Measurements from ENCODE around the gene PPDPF. TPM values are rescaled to one million over a fixed set of nuclear protein-coding genes. Genes with fewer than 3 reads are reported as not detected.

The PPDPF gene
- total RNA-seq, 4 donors from 2014 or later: 142 to 613 (median 338) TPM

- H3K27me3 ChIP-seq: no peaks in the 10 kb centered on the region
- 0% methylated on average over 1 to 7 of the region's 68 CpGs for WGBS, 2 donors
- DNase-seq: no peak
These were observed 503 bp downstream of the PPDPF start for GRCh38 chr20:63520934-63521601.

GRCh38 chr20:63521602-63522001, 1.0 kb downstream of the PPDPF start:
- TF ChIP-seq, protein P1, sequence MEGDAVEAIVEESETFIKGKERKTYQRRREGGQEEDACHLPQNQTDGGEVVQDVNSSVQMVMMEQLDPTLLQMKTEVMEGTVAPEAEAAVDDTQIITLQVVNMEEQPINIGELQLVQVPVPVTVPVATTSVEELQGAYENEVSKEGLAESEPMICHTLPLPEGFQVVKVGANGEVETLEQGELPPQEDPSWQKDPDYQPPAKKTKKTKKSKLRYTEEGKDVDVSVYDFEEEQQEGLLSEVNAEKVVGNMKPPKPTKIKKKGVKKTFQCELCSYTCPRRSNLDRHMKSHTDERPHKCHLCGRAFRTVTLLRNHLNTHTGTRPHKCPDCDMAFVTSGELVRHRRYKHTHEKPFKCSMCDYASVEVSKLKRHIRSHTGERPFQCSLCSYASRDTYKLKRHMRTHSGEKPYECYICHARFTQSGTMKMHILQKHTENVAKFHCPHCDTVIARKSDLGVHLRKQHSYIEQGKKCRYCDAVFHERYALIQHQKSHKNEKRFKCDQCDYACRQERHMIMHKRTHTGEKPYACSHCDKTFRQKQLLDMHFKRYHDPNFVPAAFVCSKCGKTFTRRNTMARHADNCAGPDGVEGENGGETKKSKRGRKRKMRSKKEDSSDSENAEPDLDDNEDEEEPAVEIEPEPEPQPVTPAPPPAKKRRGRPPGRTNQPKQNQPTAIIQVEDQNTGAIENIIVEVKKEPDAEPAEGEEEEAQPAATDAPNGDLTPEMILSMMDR (IDR thresholded peaks at IDR 0.05): no peak
- TF ChIP-seq POLR2A (IDR thresholded peaks at IDR 0.05): no peak
- intact Hi-C loops (cut with DNase I): no loop called here
- no CpG with 5 or more reads among the region's 23 CpGs for WGBS, 2 donors
- Histone ChIP-seq H3K4me1 (peaks cover 22 to 69% (median 27%) of the 10 kb centered on the region in 3 donors), H3K4me3 (peak overlapping the region; percentile 61 to 95 (median 84)), H3K27ac (peak overlapping the region; percentile 85 to 100 (median 96)), H3K36me3 (peaks cover 6 to 45% (median 7%) of the 10 kb centered on the region in 3 donors), H3K27me3 (no peaks in the 10 kb centered on the region), H3K9me3 (no peaks in the 10 kb centered on the region)
- no peak for DNase-seq

More at GRCh38 chr20:63520934-63521601, 503 bp downstream of the PPDPF start:
- H3K4me3 ChIP-seq: peak overlapping the region; percentile 61 to 95 (median 84)
- H3K27ac ChIP-seq: peak overlapping the region; percentile 85 to 100 (median 96)
- H3K9me3 ChIP-seq: no peaks in the 10 kb centered on the region
- H3K4me1 ChIP-seq: peaks cover 22 to 65% (median 27%) of the 10 kb centered on the region in 3 donors
- no peak for TF ChIP-seq POLR2A (IDR thresholded peaks at IDR 0.05)
- TF ChIP-seq, protein P1 (IDR thresholded peaks at IDR 0.05): no peak
- intact Hi-C loops (cut with DNase I): no loop called here
- H3K36me3 ChIP-seq: peaks cover 6 to 45% (median 7%) of the 10 kb centered on the region in 3 donors

DNA sequence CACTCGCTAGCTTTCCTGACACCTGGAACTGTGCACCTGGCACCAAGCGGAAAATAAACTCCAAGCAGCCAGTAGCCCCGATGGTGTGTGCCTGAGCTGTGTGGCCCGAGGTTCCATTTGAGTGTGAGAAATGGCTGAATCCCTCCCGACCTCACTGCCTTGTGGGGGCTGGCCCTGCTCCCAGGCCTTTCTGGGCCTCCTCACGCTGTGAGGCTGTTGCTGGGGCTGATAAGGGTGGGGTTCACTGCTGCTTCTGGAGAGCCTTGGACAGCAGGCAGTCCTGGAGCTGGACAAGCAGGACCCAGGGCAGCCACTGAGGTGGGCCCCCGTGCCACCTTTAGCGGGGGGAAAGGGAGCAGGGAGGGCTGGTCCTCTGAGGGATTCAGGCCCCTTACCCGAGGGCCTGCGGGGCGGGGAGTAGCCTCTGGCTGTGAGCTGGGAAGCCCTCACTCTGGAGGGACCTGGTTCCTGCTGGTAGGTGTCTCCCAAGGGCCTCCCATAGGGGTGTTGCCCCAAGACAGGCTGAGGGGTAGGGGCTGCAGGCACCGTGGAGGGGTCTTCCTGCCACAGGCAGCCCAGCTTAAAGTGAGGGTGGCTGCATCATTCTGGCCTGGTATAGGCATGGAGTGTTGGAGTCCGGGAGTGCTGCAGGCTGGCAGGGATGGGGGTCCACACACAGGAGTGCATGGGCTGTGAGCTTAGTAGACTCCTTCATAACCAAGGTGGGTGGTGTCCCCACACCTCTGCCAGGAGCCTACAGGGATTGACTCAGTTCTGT, 1.7 kb downstream of the PPDPF start:
- H3K36me3 ChIP-seq: peaks cover 6 to 44% (median 7%) of the 10 kb centered on the region in 3 donors
- no peak for DNase-seq
- 27 to 66% methylated on average over 5 to 7 of the region's 13 CpGs for WGBS, 2 donors
- no peaks in the 10 kb centered on the region for H3K27me3 ChIP-seq
- H3K9me3 ChIP-seq: no peaks in the 10 kb centered on the region
- H3K27ac ChIP-seq: peak overlapping the region; percentile 67 to 100 (median 90)
- intact Hi-C loops (cut with DNase I): no loop called here
- H3K4me1 ChIP-seq: peaks cover 22 to 69% (median 27%) of the 10 kb centered on the region in 3 donors
- peak overlapping the region; percentile 61 to 95 (median 84) for H3K4me3 ChIP-seq
- TF ChIP-seq, protein P1 (IDR thresholded peaks at IDR 0.05): no peak
- TF ChIP-seq POLR2A (IDR thresholded peaks at IDR 0.05): no peak

DNA sequence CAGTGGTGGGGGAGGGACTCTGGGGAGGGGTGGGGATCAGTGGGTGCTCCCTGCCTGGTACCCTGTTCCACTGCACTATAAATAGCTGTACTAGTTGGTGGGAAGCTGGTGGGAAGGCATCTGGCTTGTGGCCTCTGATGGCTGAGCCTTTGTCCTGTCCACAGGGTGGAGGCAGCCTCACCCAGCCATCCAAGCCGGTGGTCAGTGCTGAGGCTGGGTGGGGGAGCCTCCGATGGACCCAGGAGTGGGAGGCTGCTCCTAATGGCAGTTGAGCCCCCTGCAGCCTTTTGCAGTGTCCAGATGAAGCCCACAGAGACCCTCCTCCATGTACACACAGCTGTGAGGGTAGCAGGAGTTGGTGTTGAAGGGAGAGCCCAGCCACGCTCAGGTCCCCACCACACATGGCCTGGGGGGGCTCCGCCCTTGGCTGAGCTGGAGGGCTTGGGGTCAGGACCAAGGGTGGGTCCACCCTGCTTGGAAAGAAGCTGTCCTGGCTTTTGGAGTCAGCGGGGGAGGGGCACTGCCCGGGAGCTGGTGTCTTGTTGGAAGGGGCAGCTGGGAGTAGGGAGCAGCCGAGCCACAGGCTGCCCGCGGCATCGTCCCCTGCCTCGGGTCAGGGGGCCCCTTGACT, 2.5 kb downstream of the PPDPF start:
- TF ChIP-seq, protein P1 (IDR thresholded peaks at IDR 0.05): no peak
- TF ChIP-seq POLR2A (IDR thresholded peaks at IDR 0.05): no peak
- Histone ChIP-seq H3K4me1 (peaks cover 22 to 69% (median 27%) of the 10 kb centered on the region in 3 donors), H3K27ac (peak overlapping the region; percentile 67 to 100 (median 90)), H3K27me3 (no peaks in the 10 kb centered on the region), H3K4me3 (peak overlapping the region in 3 of 4 donors; percentile 8 to 87 (median 80)), H3K36me3 (peaks cover 6 to 36% (median 7%) of the 10 kb centered on the region in 3 donors), H3K9me3 (no peaks in the 10 kb centered on the region)
- WGBS, 2 donors: 80% methylated on average over 1 of the region's 11 CpGs; no CpG with 5 or more reads in 1 of the 2 donors
- intact Hi-C loops (cut with DNase I): no loop called here
- no peak for DNase-seq
